Prostate gland (tissue), 2 donors: Measurements from ENCODE around the gene DISP2. TPM values are rescaled to one million over a fixed set of nuclear protein-coding genes. Genes with fewer than 3 reads are reported as not detected.

Experiments used
- DNase-seq: peaks from one replicate; pipeline ENCODE4 v3.0.0-alpha.2; 2019; ENCODE audit warnings: low spot score
- H3K27ac ChIP-seq, 2 donors: fragments of 200-600 bp; sonication (generic); 2 replicates each; pipeline ENCODE4 v1.5.1; 2017 to 2019
- H3K27me3 ChIP-seq: fragments of 200-600 bp; sonication (generic); replicated peaks from 2 replicates; pipeline ENCODE4 v1.5.1; 2019; ENCODE audit not compliant: insufficient read depth
- H3K36me3 ChIP-seq, 2 donors: fragments of 200-600 bp; sonication (generic); 1 replicate in 1 of 2; 2 replicates in 1 of 2; pipeline versions ENCODE4 v1.5.1 to v1.8.1; 2017 to 2019
- H3K4me1 ChIP-seq: fragments of 200-600 bp; sonication (generic); replicated peaks from 2 replicates; pipeline ENCODE4 v1.5.1; 2019
- H3K4me3 ChIP-seq, 2 donors: fragments of 200-600 bp; sonication (generic); 2 replicates each; pipeline ENCODE4 v1.5.1; 2017 to 2019
- H3K9me3 ChIP-seq: fragments of 200-600 bp; sonication (generic); 2 replicates; pipeline ENCODE4 v1.5.1; 2017
- CTCF ChIP-seq, 4 experiments: fragments of 200-600 bp in 2 of 4; fragments of 450-650 bp in 2 of 4; sonication (generic) in 2 of 4; IDR thresholded peaks; 1 replicate in 3 of 4; 2 replicates in 1 of 4; pipeline ENCODE4 v1.5.1; 2016 to 2019; ENCODE audit warnings: antibody characterized with exemption in 4 of 4, mild to moderate bottlenecking in 2 of 4, moderate library complexity in 2 of 4
- POLR2A ChIP-seq: fragments of 450-650 bp; IDR thresholded peaks from one replicate; pipeline ENCODE4 v1.6.1; 2016; ENCODE audit warnings: antibody characterized with exemption, mild to moderate bottlenecking
- POLR2AphosphoS5 ChIP-seq: sonication (generic); formaldehyde crosslinking; IDR thresholded peaks from one replicate; pipeline ENCODE4 v1.6.1; 2017; ENCODE audit warnings: antibody characterized with exemption
- WGBS: methylation state at CpG from one replicate; pipeline ENCODE4 v1.1.5; 2018; 5-methylcytosine and 5-hydroxymethylcytosine counted together
- intact Hi-C: fragments of 100-400 bp; cut with DNase I; formaldehyde crosslinking; loops from one replicate; pipeline ENCODE4 v1.14.2; 2022
- total RNA-seq, 2 donors: library from RNA; depleted of rRNA; stranded (reverse); fragments of >200 nt; gene quantifications; one replicate each; pipeline ENCODE4 v1.1.0, GENCODE V29; 2016

DISP2 gene
- total RNA-seq, 2 donors from 2014 or later, result 0.27 to 1.6 TPM

GRCh38 chr15:40342416-40343320, 15.4 kb upstream of the DISP2 start:
- Histone ChIP-seq H3K4me3 (no peak overlapping the region), H3K4me1 (peaks cover 20% of the 10 kb centered on the region), H3K9me3 (no peaks in the 10 kb centered on the region), H3K27ac (no peak overlapping the region), H3K36me3 (no peaks in the 10 kb centered on the region), H3K27me3 (no peaks in the 10 kb centered on the region)
- intact Hi-C loops, result loop anchor here (5.0 kb wide), 1 partner anchor 65 kb away; the partner anchor contains the start of gene IVD
- TF ChIP-seq POLR2A (no peak), POLR2AphosphoS5 (no peak), CTCF (IDR thresholded peaks at IDR 0.05) (no peak)
- DNase-seq, result no peak
- WGBS, result 71% methylated on average over 7 of the region's 7 CpGs

GRCh38 chr15:40343512-40343911, 14.5 kb upstream of the DISP2 start:
- Histone ChIP-seq H3K27me3 (no peaks in the 10 kb centered on the region), H3K36me3 (no peaks in the 10 kb centered on the region), H3K27ac (no peak overlapping the region), H3K4me1 (peaks cover 20% of the 10 kb centered on the region), H3K9me3 (no peaks in the 10 kb centered on the region), H3K4me3 (no peak overlapping the region)
- 85% methylated on average over 10 of the region's 10 CpGs for WGBS
- intact Hi-C loops, result loop anchor here (5.0 kb wide), 1 partner anchor 64 kb away; the partner anchor contains the start of gene IVD
- TF ChIP-seq CTCF (IDR thresholded peaks at IDR 0.05), result no peak
- TF ChIP-seq POLR2A, result no peak
- no peak for TF ChIP-seq POLR2AphosphoS5
- no peak for DNase-seq

GRCh38 chr15:40344217-40344616, 13.8 kb upstream of the DISP2 start:
- WGBS, result 66% methylated on average over 6 of the region's 6 CpGs
- TF ChIP-seq POLR2A, result no peak
- no peak for TF ChIP-seq POLR2AphosphoS5
- no peak for TF ChIP-seq CTCF (IDR thresholded peaks at IDR 0.05)
- DNase-seq, result no peak
- Histone ChIP-seq H3K27me3 (no peaks in the 10 kb centered on the region), H3K36me3 (no peaks in the 10 kb centered on the region), H3K27ac (no peak overlapping the region), H3K4me3 (no peak overlapping the region), H3K4me1 (peaks cover 18% of the 10 kb centered on the region), H3K9me3 (no peaks in the 10 kb centered on the region)
- intact Hi-C loops, result loop anchor here (5.0 kb wide), 1 partner anchor 63 kb away; the partner anchor contains the start of gene IVD

GRCh38 chr15:40344631-40345120, 13.3 kb upstream of the DISP2 start:
- TF ChIP-seq CTCF (IDR thresholded peaks at IDR 0.05), result peak in 3 of 4 experiments; percentile 62 to 75 (median 67)
- TF ChIP-seq POLR2A, result no peak
- no peak overlapping the region for H3K27ac ChIP-seq

More at GRCh38 chr15:40344631-40345120, 13.3 kb upstream of the DISP2 start:
- no peaks in the 10 kb centered on the region for H3K9me3 ChIP-seq
- intact Hi-C loops, result loop anchor here (5.0 kb wide), 1 partner anchor 63 kb away; the partner anchor contains the start of gene IVD
- H3K4me1 ChIP-seq, result peaks cover 15% of the 10 kb centered on the region
- 35% methylated on average over 15 of the region's 15 CpGs for WGBS
- H3K4me3 ChIP-seq, result no peak overlapping the region
- no peak for DNase-seq
- no peaks in the 10 kb centered on the region for H3K27me3 ChIP-seq
- no peaks in the 10 kb centered on the region for H3K36me3 ChIP-seq
